HFFc6 (cell line): ENCODE results near the gene MMP14. TPM values are rescaled to one million over a fixed set of nuclear protein-coding genes. Genes with fewer than 3 reads are reported as not detected.

ENCODE experiments used
- DNase-seq: peaks from one replicate; pipeline ENCODE4 v3.0.0-alpha.2; 2018
- H3K27ac Mint-ChIP-seq: 2 replicates; pipeline ENCODE4 v1.8.0; 2020; ENCODE audit warnings: mild to moderate bottlenecking, mixed read lengths
- H3K27me3 Mint-ChIP-seq: 2 replicates; pipeline ENCODE4 v1.8.0; 2021; ENCODE audit warnings: mild to moderate bottlenecking, moderate library complexity, mixed read lengths; ENCODE audit not compliant: insufficient read depth
- H3K36me3 Mint-ChIP-seq: 2 replicates; pipeline ENCODE4 v1.8.0; 2021; ENCODE audit warnings: low read depth, mixed read lengths
- H3K4me1 Mint-ChIP-seq: 2 replicates; pipeline ENCODE4 v1.8.0; 2020; ENCODE audit warnings: low read depth, mixed read lengths
- H3K4me3 Mint-ChIP-seq: 2 replicates; pipeline ENCODE4 v1.8.0; 2020; ENCODE audit warnings: mild to moderate bottlenecking, moderate library complexity, mixed read lengths
- H3K9me3 Mint-ChIP-seq: 2 replicates; pipeline ENCODE4 v1.8.0; 2020; ENCODE audit warnings: mild to moderate bottlenecking, mixed read lengths
- CTCF ChIP-seq: fragments of 200-600 bp; sonication (generic); IDR thresholded peaks from 2 replicates; pipeline ENCODE4 v1.5.0; 2021; ENCODE audit warnings: antibody characterized with exemption, mild to moderate bottlenecking
- total RNA-seq, 6 experiments: library from RNA; stranded (reverse); fragmentation: NEBNext Ultra II Directional; extraction: Animal tissue kit (Norgen Biotek cat#: 25700); gene quantifications; 2 replicates in 1 of 6; 3 replicates in 5 of 6; pipeline ENCODE4 v1.2.3, GENCODE V29; 2021

Gene MMP14
- total RNA-seq, 6 experiments from 2014 or later: 284 to 322 (median 298) TPM

DNA sequence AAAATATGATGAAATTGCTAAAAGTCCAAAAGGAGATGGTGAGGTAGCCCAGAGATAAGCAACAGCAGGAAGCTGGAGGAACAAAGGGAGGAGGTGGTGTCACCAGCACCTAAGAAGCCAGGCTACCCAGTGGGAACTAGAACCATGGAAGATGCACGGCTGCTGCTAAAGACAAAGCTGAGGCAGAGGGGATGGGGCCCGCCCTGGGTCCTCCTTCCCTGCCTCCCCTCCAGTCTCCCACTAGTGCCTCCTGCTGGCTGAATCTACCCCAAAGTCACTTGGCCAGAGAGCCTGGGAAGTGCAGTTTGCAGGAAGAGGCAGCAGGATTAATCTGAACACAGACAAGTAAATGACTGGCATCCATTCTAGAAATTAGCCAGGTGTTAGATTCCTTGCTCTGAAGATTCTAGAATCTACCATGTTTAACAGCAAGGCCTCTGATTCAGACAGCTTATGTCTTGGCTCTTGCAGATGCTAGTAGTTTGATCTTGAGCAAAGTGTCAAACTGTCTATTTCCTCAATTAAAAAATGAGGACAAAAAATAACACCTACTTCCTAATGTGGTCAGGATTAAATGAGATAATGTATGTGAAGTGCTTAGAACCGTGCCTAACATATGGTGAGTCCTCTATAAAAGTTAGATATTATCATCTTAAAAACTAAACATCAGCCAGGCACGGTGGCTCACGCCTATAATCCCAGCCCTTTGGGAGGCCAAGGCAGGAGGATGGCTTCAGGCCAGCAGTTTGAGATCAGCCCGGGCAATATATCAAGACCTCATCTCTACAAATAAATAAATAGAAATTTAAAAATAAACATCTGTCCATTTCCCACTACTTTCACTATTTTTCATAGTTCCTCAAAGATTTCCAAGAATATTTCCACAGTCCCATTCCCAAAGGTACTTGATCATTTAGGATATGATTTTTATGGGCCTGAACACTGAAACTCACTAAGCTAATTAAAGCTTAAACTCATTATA, 29.3 kb downstream of the MMP14 start:
- Mint-ChIP-seq H3K27ac (no peak overlapping the region), H3K4me3 (no peak overlapping the region), H3K9me3 (peaks cover 11% of the 10 kb centered on the region), H3K27me3 (peaks cover 2% of the 10 kb centered on the region), H3K4me1 (peaks cover 13% of the 10 kb centered on the region), H3K36me3 (peaks cover 5% of the 10 kb centered on the region; the same call in 1 of the 2 replicates)
- peak; percentile 62 for TF ChIP-seq CTCF
- no peak for DNase-seq

- no peak for TF ChIP-seq CTCF
- peaks cover 21% of the 10 kb centered on the region for H3K4me1 Mint-ChIP-seq
- H3K36me3 Mint-ChIP-seq: peaks cover 3% of the 10 kb centered on the region; the same call in 1 of the 2 replicates
- DNase-seq: no peak
- peaks cover 2% of the 10 kb centered on the region for H3K27me3 Mint-ChIP-seq
- H3K9me3 Mint-ChIP-seq: peaks cover 3% of the 10 kb centered on the region
- H3K27ac Mint-ChIP-seq: no peak overlapping the region
- no peak overlapping the region for H3K4me3 Mint-ChIP-seq
Observed at GRCh38 chr14:22866874-22867273, 30.5 kb downstream of the MMP14 start.

- Mint-ChIP-seq H3K4me1 (peaks cover 36% of the 10 kb centered on the region), H3K36me3 (peaks cover 12% of the 10 kb centered on the region), H3K9me3 (no peaks in the 10 kb centered on the region), H3K4me3 (peak overlapping the region; percentile 91), H3K27me3 (peaks cover 1% of the 10 kb centered on the region; the same call in 1 of the 2 replicates), H3K27ac (peak overlapping the region; percentile 97)
- TF ChIP-seq CTCF: no peak
- DNase-seq: no peak
Observed at GRCh38 chr14:22870811-22871223, 34.4 kb downstream of the MMP14 start.

- Mint-ChIP-seq H3K4me3 (peak within 1 kb of the TSS; percentile 91), H3K9me3 (no peaks in the 10 kb centered on the region), H3K27ac (peak within 1 kb of the TSS; percentile 97), H3K27me3 (peaks cover 1% of the 10 kb centered on the region; the same call in 1 of the 2 replicates), H3K36me3 (peaks cover 17% of the 10 kb centered on the region), H3K4me1 (peaks cover 30% of the 10 kb centered on the region)
- TF ChIP-seq CTCF: no peak
- peak; percentile 80 for DNase-seq
Observed at GRCh38 chr14:22871224-22872032, 35.0 kb downstream of the MMP14 start, which contains the start of gene LRP10. Gene LRP10, plus strand, starts transcription at chr14:22871740. Its CDS starts 564 bp downstream, at chr14:22872304.

GRCh38 chr14:22872033-22872832, 35.8 kb downstream of the MMP14 start:
- H3K9me3 Mint-ChIP-seq: no peaks in the 10 kb centered on the region
- H3K4me3 Mint-ChIP-seq: peak overlapping the region; percentile 91
- TF ChIP-seq CTCF: peak; percentile 95
- DNase-seq: peak; percentile 76
- H3K36me3 Mint-ChIP-seq: peaks cover 17% of the 10 kb centered on the region
- H3K27me3 Mint-ChIP-seq: peaks cover 1% of the 10 kb centered on the region; the same call in 1 of the 2 replicates
- peak overlapping the region; percentile 97 for H3K27ac Mint-ChIP-seq
- peaks cover 30% of the 10 kb centered on the region for H3K4me1 Mint-ChIP-seq
